ENCODE results near the gene SERP2.

- TF ChIP-seq, protein P1, sequence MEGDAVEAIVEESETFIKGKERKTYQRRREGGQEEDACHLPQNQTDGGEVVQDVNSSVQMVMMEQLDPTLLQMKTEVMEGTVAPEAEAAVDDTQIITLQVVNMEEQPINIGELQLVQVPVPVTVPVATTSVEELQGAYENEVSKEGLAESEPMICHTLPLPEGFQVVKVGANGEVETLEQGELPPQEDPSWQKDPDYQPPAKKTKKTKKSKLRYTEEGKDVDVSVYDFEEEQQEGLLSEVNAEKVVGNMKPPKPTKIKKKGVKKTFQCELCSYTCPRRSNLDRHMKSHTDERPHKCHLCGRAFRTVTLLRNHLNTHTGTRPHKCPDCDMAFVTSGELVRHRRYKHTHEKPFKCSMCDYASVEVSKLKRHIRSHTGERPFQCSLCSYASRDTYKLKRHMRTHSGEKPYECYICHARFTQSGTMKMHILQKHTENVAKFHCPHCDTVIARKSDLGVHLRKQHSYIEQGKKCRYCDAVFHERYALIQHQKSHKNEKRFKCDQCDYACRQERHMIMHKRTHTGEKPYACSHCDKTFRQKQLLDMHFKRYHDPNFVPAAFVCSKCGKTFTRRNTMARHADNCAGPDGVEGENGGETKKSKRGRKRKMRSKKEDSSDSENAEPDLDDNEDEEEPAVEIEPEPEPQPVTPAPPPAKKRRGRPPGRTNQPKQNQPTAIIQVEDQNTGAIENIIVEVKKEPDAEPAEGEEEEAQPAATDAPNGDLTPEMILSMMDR (IDR thresholded peaks at IDR 0.05) = no peak
- TF ChIP-seq EZH2 (IDR thresholded peaks at IDR 0.05; ENCODE audit: borderline replicate concordance, insufficient read depth, low read depth, low read length, poor library complexity, severe bottlenecking) = no peak
These were observed 27.1 kb downstream of the SERP2 start for GRCh38 chr13:44400736-44401135.

All from B cell (primary cell).